ENCODE data around the gene INO80.
A peak's percentile ranks its signal among the peaks of the same experiment; 100 is the strongest.
"Not testable (repeated sequence)": the region's sequence is repeated elsewhere in the genome, so short reads cannot be mapped to it uniquely, and the experiment has no call there.

The INO80 gene, protein sequence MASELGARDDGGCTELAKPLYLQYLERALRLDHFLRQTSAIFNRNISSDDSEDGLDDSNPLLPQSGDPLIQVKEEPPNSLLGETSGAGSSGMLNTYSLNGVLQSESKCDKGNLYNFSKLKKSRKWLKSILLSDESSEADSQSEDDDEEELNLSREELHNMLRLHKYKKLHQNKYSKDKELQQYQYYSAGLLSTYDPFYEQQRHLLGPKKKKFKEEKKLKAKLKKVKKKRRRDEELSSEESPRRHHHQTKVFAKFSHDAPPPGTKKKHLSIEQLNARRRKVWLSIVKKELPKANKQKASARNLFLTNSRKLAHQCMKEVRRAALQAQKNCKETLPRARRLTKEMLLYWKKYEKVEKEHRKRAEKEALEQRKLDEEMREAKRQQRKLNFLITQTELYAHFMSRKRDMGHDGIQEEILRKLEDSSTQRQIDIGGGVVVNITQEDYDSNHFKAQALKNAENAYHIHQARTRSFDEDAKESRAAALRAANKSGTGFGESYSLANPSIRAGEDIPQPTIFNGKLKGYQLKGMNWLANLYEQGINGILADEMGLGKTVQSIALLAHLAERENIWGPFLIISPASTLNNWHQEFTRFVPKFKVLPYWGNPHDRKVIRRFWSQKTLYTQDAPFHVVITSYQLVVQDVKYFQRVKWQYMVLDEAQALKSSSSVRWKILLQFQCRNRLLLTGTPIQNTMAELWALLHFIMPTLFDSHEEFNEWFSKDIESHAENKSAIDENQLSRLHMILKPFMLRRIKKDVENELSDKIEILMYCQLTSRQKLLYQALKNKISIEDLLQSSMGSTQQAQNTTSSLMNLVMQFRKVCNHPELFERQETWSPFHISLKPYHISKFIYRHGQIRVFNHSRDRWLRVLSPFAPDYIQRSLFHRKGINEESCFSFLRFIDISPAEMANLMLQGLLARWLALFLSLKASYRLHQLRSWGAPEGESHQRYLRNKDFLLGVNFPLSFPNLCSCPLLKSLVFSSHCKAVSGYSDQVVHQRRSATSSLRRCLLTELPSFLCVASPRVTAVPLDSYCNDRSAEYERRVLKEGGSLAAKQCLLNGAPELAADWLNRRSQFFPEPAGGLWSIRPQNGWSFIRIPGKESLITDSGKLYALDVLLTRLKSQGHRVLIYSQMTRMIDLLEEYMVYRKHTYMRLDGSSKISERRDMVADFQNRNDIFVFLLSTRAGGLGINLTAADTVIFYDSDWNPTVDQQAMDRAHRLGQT (N-terminal part only)

DNA sequence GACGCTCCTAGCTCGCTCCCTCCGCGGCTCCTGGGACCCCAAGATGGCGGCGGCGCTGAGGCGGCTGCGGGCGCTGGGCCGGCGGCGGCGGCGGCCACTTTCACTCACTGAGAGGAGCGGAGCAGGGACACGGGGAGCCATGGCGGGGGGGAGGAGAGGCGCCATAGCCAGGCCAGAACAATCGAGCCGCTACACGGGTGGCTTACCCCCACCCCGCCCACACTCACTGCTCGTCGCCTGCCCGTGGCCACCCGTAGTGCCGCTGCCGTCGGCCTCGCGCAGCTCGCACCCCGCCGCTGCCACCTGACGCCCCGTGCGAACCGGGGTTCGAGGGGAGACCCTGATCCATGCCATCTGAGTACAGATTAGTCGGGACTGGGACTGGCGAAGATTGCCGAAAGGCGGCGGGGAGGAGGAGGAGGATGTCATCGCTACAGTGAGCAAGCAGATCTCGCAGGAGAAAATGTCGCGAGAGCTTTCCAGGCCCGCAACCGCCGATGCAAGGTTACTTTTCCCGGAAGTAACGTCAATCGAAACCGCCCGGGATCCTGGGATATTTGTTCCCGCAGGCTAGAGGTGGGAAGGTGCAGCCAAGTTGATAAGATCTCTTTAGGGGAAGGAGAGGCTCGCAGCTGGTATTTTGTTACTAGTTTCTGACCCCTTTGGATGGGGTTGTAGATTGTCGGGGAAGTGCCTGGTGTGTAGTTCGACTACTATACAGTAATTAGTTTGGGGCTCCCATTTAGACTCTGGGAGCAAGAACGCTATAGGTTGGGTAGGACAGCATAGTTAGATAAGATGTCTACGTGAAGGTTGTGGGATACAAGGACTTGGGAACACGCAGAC, at the start of gene INO80:
TSS of gene INO80 (minus strand) at position 165 of the 846 bp plus-strand sequence. CDS start 19,970 bp downstream, outside the sequence.
- peak; percentile 98 for DNase-seq

DNA sequence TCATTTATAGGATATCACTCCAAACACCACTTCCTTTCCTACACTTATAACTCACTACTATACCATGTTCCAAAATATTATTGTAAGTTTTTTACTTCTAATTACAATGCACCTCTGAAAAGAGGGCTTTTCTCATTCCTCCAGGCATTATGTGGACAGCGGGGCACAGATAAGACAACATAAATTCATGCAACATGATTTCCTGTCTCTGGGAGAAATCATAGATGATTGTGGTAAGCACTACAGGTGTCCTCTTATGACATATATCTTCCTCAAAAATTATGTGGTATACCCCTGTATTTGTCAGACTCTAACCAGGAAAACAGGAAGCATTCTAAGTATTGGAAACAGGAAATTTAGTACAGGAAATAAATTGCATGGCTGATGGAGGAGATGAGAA, 45.7 kb upstream of the INO80 start:
- no peak for DNase-seq

DNA sequence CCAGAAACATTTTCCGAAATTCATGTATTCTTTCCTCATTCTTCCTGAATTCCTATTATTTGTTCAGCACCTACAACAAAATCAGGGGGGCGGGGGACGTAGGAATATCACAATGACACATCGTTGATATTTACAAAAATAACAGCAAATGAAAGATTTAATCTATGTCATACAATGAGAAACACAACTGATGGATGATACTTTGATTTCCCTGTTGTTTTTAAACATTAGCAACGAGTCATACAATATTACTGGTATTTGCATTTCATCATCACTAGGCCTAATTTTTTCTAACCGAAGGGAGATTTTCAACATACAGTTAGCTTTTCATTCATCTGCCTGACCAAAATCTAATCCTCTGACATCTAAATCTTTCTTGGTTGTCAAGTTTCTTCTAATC, 45.3 kb upstream of the INO80 start:
- no peak for DNase-seq

DNA sequence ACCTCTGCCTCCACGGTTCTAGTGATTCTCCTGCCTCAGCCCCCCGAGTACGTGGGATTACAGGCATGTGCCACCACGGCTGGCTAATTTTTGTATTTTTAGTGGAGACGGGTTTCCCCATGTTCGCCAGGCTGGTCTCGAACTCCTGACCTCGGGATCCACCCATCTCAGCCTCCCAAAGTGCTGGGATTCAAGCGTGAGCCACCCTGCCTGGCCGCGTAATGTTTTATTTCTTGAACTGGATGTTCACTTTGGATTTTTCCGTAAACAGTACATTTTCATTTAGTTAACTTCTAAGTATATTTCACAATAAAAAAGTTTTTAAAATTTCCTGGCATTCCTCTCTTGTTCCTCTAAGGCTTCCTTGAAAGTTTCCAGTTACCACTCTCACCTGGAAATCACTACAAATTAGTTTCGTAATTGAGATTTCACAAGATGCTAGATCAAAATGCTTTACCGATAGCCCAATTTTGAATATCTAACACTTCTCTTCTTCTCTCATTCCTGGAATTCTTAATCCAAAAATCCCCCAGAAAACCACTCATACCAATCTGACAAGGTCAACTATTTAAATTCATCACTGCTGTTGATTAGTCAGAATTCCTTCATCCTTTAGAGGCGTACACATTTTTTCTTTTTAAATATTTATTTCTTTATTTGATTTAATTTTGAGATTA, 44.7 kb upstream of the INO80 start:
- no peak for DNase-seq

DNA sequence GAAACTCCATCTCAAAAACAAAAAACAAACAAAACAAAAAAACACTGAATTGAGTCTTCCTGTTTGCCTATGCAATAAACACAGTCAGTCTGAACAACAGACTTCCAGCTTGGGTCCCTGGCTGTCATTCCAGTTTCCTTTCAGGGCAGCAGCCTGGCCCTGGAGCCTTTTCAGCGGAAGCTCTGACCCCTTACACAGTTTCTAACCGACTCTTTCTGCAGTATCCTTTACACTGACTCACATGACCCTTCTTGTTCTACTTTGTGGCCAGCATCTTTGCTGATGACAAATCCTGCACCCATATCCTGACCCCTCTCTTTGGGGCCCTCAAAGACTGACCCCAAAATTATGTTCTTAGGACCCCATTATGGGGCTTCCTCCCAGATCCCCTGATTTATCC, 38.3 kb upstream of the INO80 start:
- no peak for DNase-seq

DNA sequence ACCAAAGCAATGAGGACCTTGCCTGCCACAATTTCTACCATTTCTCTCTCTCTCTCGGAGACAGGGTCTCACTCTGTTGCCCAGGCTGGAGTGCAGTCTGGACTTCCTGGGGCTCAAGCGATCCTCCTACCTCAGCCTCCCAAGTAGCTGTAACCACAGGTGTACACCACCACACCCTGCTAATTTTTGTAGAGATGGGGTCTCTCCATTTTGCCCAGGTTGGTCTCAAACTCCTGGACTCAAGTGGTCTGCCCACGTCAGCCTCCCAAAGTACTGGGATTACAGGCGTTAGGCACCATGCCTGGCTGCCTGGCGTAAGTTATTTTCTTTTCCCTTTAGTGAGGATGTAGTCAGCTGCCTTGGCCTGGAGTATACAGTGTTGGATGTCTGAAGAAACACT, 37.7 kb upstream of the INO80 start:
- no peak for DNase-seq

DNA sequence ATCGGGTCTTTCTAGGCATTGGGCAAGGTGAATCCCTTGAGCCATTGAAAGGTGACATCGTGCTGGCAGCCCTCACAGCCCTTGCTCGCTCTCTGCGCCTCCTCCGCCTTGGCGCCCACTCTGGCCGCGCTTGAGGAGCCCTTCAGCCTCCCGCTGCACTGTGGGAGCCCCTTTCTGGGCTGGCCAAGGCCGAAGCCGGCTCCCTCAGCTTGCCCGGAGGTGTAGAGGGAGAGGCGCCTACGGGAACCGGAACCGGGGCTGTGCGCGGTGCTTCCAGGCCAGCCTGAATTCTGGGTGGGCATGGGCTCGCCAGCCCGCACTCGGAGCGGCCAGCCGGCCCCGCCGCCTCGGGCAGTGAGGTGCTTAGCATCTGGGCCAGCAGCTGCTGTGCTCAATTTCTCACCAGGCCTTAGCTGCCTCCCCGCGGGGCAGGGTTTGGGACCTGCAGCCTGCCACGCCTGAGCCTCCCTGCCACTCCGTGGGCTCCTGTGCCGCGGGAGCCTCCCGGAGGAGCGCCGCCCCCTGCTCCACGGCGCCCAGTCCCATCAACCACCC, 35.4 kb upstream of the INO80 start:
- DNase-seq: no peak

DNA sequence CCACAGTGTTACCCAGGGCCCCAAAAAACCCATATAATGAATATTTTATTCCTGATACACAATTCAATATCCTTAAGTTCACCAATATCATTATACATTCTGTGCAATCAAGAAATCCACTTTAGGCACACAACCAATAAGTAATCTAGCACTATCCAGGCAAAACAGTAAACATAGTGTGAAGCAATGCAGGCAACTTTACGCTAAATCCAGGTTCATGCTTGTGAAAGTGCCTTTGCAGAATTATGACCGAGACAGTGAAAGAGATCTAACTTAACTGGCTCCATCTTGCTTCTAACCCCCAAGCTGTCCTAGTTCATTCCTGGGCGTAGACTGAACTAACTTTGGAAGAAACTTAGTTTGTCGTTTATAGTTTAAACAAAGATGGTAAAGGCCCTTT, 34.2 kb upstream of the INO80 start:
- no peak for DNase-seq

DNA sequence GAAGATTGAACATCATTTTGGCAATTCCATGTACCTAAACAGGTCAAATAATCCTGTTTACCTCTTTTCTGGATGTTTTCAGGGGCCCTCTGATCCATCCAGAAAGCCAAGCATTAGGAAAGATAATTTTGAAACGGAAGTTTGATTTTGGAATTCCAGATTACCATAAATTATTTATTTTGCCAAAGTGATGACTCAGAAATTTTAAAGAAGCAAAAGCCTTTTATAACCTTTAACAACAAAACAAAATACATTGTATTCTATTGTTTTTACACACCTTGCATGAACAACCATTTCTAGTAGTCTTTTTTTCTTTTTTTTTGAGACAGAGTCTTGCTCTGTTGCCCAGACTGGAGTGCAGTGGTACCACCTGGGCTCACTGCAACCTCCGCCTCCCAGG, 32.0 kb upstream of the INO80 start:
- no peak for DNase-seq

DNA sequence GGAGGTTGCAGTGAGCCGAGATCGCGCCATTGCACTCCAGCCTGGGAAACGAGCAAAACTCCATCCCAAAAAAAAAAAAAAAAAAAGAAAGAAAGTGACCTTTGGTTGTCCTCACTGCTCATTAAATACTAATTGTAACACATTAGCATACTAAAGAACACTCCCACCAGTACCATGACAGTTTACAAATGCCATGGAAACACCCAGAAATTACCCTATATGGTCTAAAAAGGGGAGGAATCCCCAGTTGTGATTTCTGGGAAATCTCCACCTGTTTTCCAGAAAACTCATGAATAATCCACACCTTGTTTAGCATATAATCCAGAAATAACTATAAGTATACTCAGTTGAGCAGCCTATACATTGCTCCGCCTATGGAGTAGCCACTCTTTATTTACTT, 23.5 kb upstream of the INO80 start:
- DNase-seq: no peak

DNA sequence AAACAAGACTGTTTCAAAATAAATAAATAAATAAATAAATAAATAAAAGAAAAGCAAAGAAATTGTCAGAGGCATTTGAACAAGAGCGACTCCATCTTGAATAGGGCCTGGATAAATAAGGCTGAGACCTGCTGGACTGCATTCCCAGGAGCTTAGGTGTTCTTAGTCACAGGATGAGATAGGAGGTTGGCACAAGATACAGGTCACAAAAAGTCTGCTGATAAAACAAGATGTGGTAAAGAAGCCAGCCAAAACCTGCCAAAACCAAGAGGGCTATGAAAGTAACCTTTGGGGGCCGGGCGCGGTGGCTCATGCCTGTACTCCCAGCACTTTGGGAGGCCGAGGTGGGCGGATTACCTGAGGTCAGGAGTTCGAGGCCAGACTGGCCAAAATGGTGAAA, 23.0 kb upstream of the INO80 start:
- not testable (repeated sequence) for DNase-seq

DNA sequence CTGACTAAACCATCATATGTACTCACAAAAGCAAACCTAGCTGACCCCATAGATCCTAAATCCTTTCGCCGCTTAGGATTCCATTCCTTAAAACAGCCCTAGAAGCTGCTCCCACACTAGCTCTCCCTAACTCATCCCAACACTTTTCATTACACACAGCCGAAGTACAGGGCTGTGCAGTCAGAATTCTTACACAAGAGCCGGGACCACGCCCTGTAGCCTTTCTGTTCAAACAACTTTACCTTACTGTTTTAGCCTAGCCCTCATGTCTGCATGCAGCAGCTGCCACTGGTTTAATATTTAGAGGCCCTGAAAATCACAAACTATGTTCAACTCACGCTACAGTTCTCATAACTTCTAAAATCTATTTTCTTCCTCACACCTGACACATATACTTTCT, 19.5 kb upstream of the INO80 start:
- not testable (repeated sequence) for DNase-seq

DNA sequence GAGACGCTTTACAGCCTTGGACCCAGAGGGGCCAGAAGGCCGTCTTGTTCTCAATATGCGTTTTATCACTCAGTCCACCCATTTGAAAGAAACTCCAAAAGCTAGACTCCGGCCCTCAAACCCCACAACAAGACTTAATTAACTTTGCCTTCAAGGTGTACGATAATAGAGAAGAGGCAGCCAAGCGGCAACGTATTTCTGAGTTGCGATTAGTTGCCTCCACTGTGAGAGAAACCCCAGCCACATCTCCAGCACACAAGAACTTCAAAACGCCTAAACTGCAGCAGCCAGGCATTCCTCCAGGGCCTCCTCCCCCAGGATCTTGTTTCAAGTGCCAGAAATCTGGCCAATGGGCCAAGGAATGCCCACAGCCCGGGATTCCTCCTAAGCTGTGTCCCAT, 17.4 kb upstream of the INO80 start:
- no peak for DNase-seq

DNA sequence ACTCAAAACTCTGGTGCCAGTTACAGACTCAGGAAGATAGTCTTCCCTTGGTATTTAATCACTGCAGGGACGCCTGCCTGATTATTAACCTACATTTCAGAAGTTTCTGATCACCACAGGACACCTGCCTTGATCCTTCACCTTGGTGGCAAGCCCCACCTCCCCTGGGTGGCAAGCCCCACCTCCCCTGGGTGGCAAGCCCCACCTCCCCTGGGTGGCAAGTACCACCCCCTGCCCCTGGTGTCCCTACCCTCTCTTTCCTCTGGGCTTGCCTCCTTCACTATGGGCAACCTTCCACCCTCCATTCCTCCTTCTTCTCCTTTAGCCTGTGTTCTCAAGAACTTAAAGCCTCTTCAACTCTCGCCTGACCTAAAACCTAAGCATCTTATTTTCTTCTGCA, 16.0 kb upstream of the INO80 start:
- not testable (repeated sequence) for DNase-seq

DNA sequence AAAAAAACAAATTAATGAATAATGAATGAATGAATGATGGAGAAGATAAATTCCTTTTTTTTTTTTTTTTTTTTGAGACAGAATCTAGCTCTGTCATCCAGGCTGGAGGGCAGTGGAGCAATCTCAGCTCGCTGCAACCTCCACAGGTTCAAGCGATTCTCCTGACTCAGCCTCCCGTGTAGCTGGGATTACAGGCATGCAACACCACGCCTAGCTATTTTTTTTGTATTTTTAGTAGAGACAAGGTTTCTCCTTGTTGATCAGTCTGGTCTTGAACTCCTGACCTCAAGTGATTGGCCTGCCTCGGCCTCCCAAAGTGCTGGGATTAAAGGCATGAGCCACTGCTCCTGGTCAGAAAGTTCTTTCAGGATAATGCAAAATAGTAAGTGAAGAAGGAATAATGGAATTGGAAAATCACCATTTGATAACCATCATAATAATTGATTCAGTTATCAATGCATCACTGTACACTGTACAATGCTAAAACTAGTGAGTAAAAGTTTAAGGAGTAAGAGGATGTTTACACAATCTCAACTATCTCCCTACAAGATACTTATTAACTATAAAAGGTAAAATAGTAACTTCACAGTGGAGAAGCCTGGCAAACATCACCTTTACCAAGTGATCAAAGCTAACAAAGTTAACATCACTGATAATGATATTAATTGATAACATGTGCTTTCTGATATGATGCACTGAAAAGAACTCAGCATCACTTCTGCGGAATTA, 12.3 kb upstream of the INO80 start:
- no peak for DNase-seq

DNA sequence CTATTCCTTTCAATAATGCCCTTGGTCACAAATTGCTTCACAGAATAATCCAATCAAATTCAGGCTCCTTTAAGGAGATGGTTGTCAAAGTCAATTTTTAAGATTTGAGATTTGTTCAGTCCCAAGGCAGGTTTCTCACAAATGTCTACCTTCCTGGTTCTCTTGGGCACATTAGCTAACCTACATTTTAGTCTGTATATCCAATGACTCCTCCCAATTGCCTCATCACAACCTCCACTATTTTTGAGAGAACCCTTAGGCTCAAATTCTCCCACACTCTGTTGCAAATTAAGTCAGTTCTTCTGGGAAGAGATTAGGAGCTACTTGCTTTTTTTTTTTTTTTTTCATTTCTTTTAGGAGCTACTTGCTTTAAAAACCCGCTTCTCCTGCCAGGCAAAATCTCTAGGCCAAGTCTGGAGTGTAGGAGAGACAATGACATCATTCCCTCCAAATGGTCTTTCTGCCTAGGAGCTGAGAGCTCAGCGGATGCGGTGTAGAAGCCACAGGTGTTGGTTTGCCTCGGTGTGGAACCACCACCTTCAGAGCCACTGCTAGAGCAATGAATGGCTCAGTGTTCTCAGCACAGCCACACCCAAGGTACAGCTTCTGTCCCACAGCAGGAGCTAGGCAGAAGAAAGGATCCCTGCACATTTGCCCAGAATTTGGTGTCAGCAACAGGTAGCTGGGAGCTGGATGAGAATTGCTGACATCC, 10.0 kb upstream of the INO80 start:
- DNase-seq: no peak

DNA sequence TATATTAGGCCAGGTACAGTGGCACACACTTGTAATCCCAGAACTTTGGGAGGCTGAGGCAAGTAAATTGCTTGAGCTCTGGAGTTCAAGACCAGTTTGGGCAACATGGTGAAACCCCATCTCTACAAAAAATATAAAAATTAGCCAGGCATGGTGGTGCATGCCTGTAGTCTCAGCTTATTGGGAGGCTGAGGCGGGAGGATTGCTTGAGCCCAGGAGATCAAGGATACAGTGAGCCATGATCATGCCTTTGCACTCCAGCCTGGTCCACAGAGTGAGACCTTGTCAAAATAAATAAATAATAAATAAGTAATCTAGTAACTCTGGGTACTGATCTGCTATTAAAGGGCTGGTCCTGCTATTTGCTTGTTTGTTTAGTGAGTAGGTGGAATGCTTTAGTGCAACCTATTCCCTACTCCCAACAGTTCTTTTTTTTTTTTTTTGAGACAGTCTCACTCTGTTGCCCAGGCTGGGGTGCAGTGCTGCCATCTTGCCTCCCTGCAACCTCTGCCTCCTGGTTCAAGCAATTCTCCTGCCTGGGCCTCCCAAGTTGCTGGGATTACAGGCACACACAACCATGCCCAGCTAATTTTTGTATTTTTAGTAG, 9.1 kb upstream of the INO80 start:
- DNase-seq: no peak

DNA sequence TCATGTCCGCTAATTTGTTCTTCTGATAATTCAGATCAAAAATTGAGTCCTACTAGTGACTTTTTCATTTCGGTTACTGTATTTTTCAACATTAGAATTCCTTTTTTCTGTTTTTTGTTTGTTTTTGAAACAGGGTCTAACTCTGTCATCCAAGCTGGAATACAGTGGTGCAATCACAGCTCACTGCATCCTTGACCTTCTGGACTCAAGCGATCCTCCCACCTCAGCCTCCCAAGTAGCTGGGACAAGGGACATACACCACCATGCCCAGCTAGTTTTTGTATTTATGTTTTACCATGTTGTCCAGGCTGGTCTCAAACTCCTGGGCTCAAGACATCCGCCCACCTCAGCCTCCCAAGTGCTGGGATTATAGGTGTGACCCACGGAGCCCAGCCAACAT, 8.0 kb upstream of the INO80 start:
- DNase-seq: no peak

DNA sequence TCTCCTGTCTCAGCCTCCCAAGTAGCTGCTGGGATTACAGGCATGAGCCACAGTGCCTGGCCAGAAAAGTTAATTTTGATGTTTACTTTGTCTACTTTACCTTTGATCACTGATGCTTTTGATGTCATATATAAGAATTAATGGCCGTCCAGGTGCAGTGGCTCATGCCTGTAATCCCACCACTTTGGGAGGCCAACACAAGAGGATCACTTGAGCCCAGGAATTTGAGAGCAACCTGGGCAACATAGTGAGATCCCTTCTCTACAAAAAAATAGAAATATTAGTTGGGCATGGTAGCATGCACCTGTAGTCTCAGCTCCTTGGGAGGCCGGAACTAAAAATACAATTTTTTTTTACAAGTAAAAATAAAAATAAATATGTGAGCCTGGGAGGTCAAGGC, 6.8 kb upstream of the INO80 start:
- DNase-seq: no peak

DNA sequence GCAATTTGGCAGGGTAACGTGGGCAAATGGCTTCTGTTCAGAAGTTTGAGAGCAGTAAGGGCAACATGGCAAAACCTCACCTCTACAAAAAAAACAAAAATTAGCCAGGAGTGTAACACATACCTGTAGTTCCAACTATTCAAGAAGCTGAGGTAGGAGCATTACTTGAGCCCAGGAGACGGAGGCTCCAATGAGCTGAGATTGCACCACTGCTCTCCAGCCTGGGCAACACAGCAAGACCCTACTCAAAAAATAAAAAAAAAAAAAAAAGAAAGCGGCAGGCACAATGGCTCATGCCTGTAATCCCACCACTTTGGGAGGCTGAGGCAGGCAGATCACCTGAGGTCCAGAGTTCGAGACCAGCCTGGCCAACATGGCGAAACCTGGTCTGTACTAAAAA, 5.9 kb upstream of the INO80 start:
- no peak for DNase-seq

Data from DMS53 (cell line).